Activated B cell treated with CpG ODN at 0.5 μM for 24 hours (primary cell): Measurements from ENCODE around the gene HHIPL1. TPM values are rescaled to one million over a fixed set of nuclear protein-coding genes. Genes with fewer than 3 reads are reported as not detected.

ENCODE experiments used
- ATAC-seq: fragments of 200-7000 bp; cut with Tn5 transposase; one replicate; pipeline ENCODE4 v1.10.0; 2021; ENCODE audit warnings: low read depth, mild to moderate bottlenecking, moderate library complexity
- CTCF ChIA-PET: fragments of 350-600 bp; sonication (Branson Sonifier 250); formaldehyde crosslinking; loops from one replicate; lab custom pipeline; 2021; ENCODE audit warnings: antibody characterized with exemption; lab: Charles Lee
- POLR2A ChIA-PET: fragments of 350-600 bp; sonication (Branson Sonifier 250); formaldehyde crosslinking; loops from one replicate; lab custom pipeline; 2021; ENCODE audit warnings: antibody characterized with exemption; lab: Charles Lee
- DNase-seq: peaks from one replicate; pipeline ENCODE4 v3.0.0; 2022
- H3K27ac Mint-ChIP-seq: one replicate; pipeline ENCODE4 v1.8.0; 2020; ENCODE audit warnings: mixed read lengths
- H3K27me3 Mint-ChIP-seq: one replicate; pipeline ENCODE4 v1.8.0; 2021; ENCODE audit warnings: mixed read lengths
- H3K36me3 Mint-ChIP-seq: one replicate; pipeline ENCODE4 v1.8.0; 2021; ENCODE audit warnings: low read depth, mixed read lengths
- H3K4me1 Mint-ChIP-seq: one replicate; pipeline ENCODE4 v1.8.0; 2021; ENCODE audit warnings: mixed read lengths
- H3K4me3 Mint-ChIP-seq: one replicate; pipeline ENCODE4 v1.8.0; 2020; ENCODE audit warnings: mild to moderate bottlenecking, mixed read lengths
- H3K9me3 Mint-ChIP-seq: one replicate; pipeline ENCODE4 v1.8.0; 2020; ENCODE audit warnings: mixed read lengths
- CTCF ChIP-seq: fragments of 200-600 bp; IDR thresholded peaks from one replicate; pipeline ENCODE4 v1.8.0; 2022; ENCODE audit warnings: antibody characterized with exemption, mild to moderate bottlenecking
- intact Hi-C: fragments of 100-400 bp; cut with micrococcal nuclease; formaldehyde crosslinking; loops from one replicate; pipeline ENCODE4 v1.15.1; 2024
- total RNA-seq: library from RNA; stranded (reverse); gene quantifications from 2 replicates; pipeline ENCODE4 v1.2.3, GENCODE V29; 2022

The HHIPL1 gene
- total RNA-seq, 1 donor from 2014 or later, result not detected

DNA sequence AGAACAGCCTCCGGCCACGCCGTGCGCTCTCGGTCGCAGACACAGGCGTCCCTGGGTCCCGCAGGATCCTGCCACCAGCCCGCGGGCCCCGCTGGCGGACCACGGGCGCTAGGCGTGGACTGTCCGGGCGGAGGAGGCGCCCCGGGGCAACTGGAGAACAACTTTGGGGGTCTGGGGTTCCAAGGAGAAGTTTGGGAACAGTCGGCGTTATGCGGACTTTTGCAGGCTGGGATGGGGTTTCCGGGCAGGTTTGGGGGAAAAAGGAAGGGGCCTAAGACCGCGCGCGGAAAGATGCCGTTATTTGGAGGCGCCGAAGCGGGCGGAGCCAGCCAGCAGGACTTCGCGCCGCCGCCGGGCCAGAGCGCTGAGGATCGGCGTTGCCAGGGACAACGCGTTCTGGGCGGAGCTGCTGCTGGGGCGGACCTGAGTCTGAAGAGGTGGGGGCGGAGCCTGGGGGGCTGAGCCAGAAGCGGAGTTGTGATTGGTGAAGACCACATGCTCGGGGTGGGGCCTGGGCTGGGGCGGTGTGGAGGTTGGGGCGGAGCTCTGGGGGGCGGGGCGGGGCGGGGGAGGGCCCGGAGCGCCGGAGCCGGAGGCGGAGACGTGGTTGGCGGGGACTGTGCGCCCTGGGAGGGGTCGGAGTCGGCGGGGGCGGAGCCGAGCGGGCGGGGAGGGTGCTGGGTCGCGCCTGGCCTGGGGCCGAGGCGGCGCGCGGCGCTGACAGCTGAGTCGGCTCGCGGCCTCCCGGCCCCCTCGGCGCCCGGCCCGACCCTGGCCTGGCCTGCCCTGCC, 38.9 kb downstream of the HHIPL1 start, which contains the start of gene CYP46A1:
CYP46A1 (plus strand) TSS at position 680 of the 791 bp plus-strand sequence. CDS start 120 bp downstream, outside the sequence.
- POLR2A ChIA-PET, result interaction anchor here (0.7 to 1.4 kb wide), 7 partner anchors 35 to 627 kb away, joined by 3 to 15 read pairs (median 4); partner anchors contain the start of genes CCDC85C, CCNK and SETD3
- H3K27me3 Mint-ChIP-seq, result peaks cover 34% of the 10 kb centered on the region
- DNase-seq (peak; percentile 98), ATAC-seq (peak; percentile 96)
- peaks cover 3% of the 10 kb centered on the region for H3K36me3 Mint-ChIP-seq
- TF ChIP-seq CTCF, result no peak
- H3K27ac Mint-ChIP-seq, result peak within 1 kb of the TSS; percentile 86
- intact Hi-C loops, result loop anchor here (1.0 to 5.0 kb wide), 6 partner anchors 80 to 509 kb away; partner anchors contain the start of genes CCDC85C, CCNK, EML1 and EVL
- H3K4me3 Mint-ChIP-seq, result peak within 1 kb of the TSS; percentile 92
- CTCF ChIA-PET, result interaction anchor here (0.9 kb wide), 1 partner anchor 206 kb away, joined by 3 read pairs; no protein-coding TSS in a partner anchor
- peaks cover under 1% of the 10 kb centered on the region for H3K9me3 Mint-ChIP-seq
- H3K4me1 Mint-ChIP-seq, result peaks cover 26% of the 10 kb centered on the region

DNA sequence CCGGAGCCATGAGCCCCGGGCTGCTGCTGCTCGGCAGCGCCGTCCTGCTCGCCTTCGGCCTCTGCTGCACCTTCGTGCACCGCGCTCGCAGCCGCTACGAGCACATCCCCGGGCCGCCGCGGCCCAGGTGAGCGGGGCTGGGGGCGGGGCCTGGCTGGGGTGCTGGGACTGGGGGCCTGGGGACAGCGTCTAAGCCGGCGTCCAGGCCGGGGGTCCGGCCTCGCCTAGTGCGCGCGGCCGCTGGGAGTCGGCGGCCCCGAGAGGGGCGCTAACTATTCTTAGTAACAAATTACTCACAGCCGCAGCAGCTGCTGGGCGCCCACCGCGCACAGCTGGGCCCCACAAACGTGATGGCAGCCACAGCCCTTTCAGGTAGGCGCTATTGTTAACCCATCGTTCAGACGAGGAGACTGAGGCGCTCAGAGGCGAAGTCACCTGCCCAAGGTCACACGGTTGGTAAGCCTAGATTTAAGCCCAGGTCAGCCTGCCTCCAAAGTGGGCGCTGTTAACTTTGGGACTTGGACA, 39.5 kb downstream of the HHIPL1 start:
- ATAC-seq (peak; percentile 9), DNase-seq (no peak)
- Mint-ChIP-seq H3K27me3 (peaks cover 40% of the 10 kb centered on the region), H3K9me3 (no peaks in the 10 kb centered on the region), H3K4me1 (peaks cover 26% of the 10 kb centered on the region), H3K27ac (no peak overlapping the region), H3K36me3 (peaks cover 3% of the 10 kb centered on the region), H3K4me3 (no peak overlapping the region)
- TF ChIP-seq CTCF, result no peak
- ChIA-PET POLR2A (interaction anchor here (0.7 to 1.4 kb wide), 7 partner anchors 34 to 627 kb away, joined by 3 to 15 read pairs (median 4); partner anchors contain the start of genes CCDC85C, CCNK and SETD3), CTCF (interaction anchor here (0.9 kb wide), 1 partner anchor 205 kb away, joined by 3 read pairs; no protein-coding TSS in a partner anchor)
- intact Hi-C loops, result loop anchor here (1.0 to 5.0 kb wide), 5 partner anchors 80 to 383 kb away; partner anchors contain the start of genes CCDC85C, CCNK, EML1 and EVL

GRCh38 chr14:99685151-99685591, 40.2 kb downstream of the HHIPL1 start:
- intact Hi-C loops, result no loop called here
- Mint-ChIP-seq H3K36me3 (peaks cover 3% of the 10 kb centered on the region), H3K27ac (no peak overlapping the region)

DNA sequence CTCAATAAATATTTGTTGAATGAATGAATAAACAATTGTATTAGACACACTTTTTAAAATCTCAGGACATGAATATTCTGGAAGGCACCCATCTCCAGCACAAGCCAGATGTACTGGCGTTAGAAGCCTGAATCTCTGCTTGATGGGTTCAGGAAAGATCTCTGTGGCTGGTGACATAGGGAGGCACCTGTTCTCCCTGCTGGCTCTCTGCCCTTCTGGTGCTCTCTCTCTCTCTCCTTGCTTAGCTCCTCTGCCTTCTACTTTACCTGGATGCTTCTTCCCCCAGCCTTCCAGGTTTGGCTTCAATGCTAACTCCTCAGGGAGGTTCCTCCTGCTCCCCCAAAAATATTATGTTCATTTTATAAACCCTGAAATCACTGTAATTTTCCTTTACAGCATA, 40.7 kb downstream of the HHIPL1 start:
- CTCF ChIA-PET, result no interaction called here
- no peak overlapping the region for H3K27ac Mint-ChIP-seq
- peaks cover 3% of the 10 kb centered on the region for H3K36me3 Mint-ChIP-seq
- POLR2A ChIA-PET, result no interaction called here
- peak overlapping the region; percentile 41 for H3K4me3 Mint-ChIP-seq
- no peak for ATAC-seq
- intact Hi-C loops, result no loop called here
- H3K27me3 Mint-ChIP-seq, result peaks cover 50% of the 10 kb centered on the region
- no peaks in the 10 kb centered on the region for H3K9me3 Mint-ChIP-seq
- no peak for TF ChIP-seq CTCF
- H3K4me1 Mint-ChIP-seq, result peaks cover 26% of the 10 kb centered on the region
- DNase-seq, result no peak

More at GRCh38 chr14:99685151-99685591, 40.2 kb downstream of the HHIPL1 start:
- peaks cover 26% of the 10 kb centered on the region for H3K4me1 Mint-ChIP-seq
- H3K27me3 Mint-ChIP-seq, result peaks cover 47% of the 10 kb centered on the region
- no peak for TF ChIP-seq CTCF
- DNase-seq (no peak), ATAC-seq (no peak)
- no peaks in the 10 kb centered on the region for H3K9me3 Mint-ChIP-seq
- ChIA-PET POLR2A (no interaction called here), CTCF (no interaction called here)
- peak overlapping the region; percentile 41 for H3K4me3 Mint-ChIP-seq
